GM19467 (cell line): ENCODE data around the gene COL20A1.

Experiments used
- ATAC-seq: cut with Tn5 transposase; IDR thresholded peaks from one replicate; pipeline ENCODE4 v1.9.1; 2021; ENCODE audit warnings: mild to moderate bottlenecking, moderate library complexity; ENCODE audit not compliant: unreplicated experiment

The COL20A1 gene

GRCh38 chr20:63346131-63347080 is 53.4 kb downstream of the COL20A1 start:
- ATAC-seq, result no peak

- ATAC-seq, result no peak
These were observed 54.2 kb downstream of the COL20A1 start for GRCh38 chr20:63347081-63347741.

GRCh38 chr20:63347950-63348827 is 55.2 kb downstream of the COL20A1 start:
- ATAC-seq, result no peak

- no peak for ATAC-seq
These were observed 56.0 kb downstream of the COL20A1 start for GRCh38 chr20:63348828-63349515.

GRCh38 chr20:63349516-63349895 is 56.5 kb downstream of the COL20A1 start:
- ATAC-seq, result no peak

GRCh38 chr20:63350196-63350595 is 57.2 kb downstream of the COL20A1 start:
- no peak for ATAC-seq

- ATAC-seq, result no peak
These were observed 57.8 kb downstream of the COL20A1 start for GRCh38 chr20:63350597-63351325.

- no peak for ATAC-seq
These were observed 58.3 kb downstream of the COL20A1 start for GRCh38 chr20:63351326-63351700.

GRCh38 chr20:63351811-63352591 is 59.0 kb downstream of the COL20A1 start:
- ATAC-seq, result no peak

- no peak for ATAC-seq
These were observed 59.8 kb downstream of the COL20A1 start for GRCh38 chr20:63352811-63353221.

GRCh38 chr20:63354636-63355350 is 61.8 kb downstream of the COL20A1 start:
- no peak for ATAC-seq

GRCh38 chr20:63355781-63356295 is 62.9 kb downstream of the COL20A1 start:
- ATAC-seq, result no peak

GRCh38 chr20:63356511-63356910 is 63.5 kb downstream of the COL20A1 start:
- no peak for ATAC-seq

GRCh38 chr20:63356931-63357879 is 64.2 kb downstream of the COL20A1 start:
- no peak for ATAC-seq

GRCh38 chr20:63357921-63358905 is 65.2 kb downstream of the COL20A1 start:
- no peak for ATAC-seq
